Hepatocyte (in vitro differentiated cells): Measurements from ENCODE around the gene FERMT2.

ENCODE experiments used
- EZH2 ChIP-seq: fragments of 200-600 bp; sonication (generic); IDR thresholded peaks from 2 replicates; pipeline ENCODE4 v1.6.1; 2016; ENCODE audit warnings: antibody characterized with exemption, mild to moderate bottlenecking, borderline replicate concordance
- EZH2phosphoT487 ChIP-seq: fragments of 200-600 bp; sonication (generic); IDR thresholded peaks from one replicate; pipeline ENCODE4 v1.6.1; 2018; ENCODE audit warnings: antibody characterized with exemption, mild to moderate bottlenecking, low read depth, moderate library complexity; ENCODE audit not compliant: unreplicated experiment, severe bottlenecking
- TF ChIP-seq, protein P1 (sequence below): fragments of 200-600 bp; sonication (generic); IDR thresholded peaks from 2 replicates; pipeline ENCODE4 v1.5.1; 2016; ENCODE audit warnings: antibody characterized with exemption, mild to moderate bottlenecking; ENCODE audit not compliant: poor library complexity

DNA sequence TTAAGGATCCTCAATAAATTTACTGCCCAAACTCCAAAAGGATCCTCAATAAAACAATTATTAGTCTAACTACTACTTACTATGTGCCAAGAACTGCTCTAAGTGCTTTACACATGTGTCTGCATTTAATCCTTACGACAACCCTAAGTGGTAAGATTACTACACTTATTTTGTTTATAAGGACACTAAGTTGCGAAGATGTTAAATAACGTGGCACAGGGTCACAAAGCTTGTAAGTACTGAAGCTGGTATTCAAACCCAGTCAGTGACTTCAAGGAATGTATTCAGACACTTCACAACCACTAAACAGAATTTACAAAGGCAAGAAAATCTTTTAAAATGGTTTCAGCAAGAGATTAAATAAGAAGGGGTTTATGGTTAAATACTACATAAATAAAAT, 13.0 kb downstream of the FERMT2 start:
- TF ChIP-seq, protein P1, sequence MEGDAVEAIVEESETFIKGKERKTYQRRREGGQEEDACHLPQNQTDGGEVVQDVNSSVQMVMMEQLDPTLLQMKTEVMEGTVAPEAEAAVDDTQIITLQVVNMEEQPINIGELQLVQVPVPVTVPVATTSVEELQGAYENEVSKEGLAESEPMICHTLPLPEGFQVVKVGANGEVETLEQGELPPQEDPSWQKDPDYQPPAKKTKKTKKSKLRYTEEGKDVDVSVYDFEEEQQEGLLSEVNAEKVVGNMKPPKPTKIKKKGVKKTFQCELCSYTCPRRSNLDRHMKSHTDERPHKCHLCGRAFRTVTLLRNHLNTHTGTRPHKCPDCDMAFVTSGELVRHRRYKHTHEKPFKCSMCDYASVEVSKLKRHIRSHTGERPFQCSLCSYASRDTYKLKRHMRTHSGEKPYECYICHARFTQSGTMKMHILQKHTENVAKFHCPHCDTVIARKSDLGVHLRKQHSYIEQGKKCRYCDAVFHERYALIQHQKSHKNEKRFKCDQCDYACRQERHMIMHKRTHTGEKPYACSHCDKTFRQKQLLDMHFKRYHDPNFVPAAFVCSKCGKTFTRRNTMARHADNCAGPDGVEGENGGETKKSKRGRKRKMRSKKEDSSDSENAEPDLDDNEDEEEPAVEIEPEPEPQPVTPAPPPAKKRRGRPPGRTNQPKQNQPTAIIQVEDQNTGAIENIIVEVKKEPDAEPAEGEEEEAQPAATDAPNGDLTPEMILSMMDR: no peak
- TF ChIP-seq EZH2phosphoT487: no peak
- no peak for TF ChIP-seq EZH2
